SK-N-SH treated with all-trans-retinoic acid at 6 μM for 48 hours (cell line): ENCODE measurements around the gene WHRN.

Experiments
- ARNTL ChIP-seq: fragments of 450-650 bp; formaldehyde crosslinking; IDR thresholded peaks from 2 replicates; pipeline ENCODE4 v1.5.0; 2020; ENCODE audit warnings: low read depth, mild to moderate bottlenecking, moderate library complexity, borderline replicate concordance
- BACH2 ChIP-seq: fragments of 250-450 bp; sonication (Bioruptor Pico); IDR thresholded peaks from 2 replicates; pipeline ENCODE4 v1.9.0; 2021; ENCODE audit warnings: mild to moderate bottlenecking, borderline replicate concordance
- GLIS3 ChIP-seq: fragments of 250-450 bp; sonication (Bioruptor Pico); IDR thresholded peaks from 2 replicates; pipeline ENCODE4 v1.5.0; 2020; ENCODE audit warnings: mild to moderate bottlenecking, moderate library complexity
- ISL1 ChIP-seq: fragments of 250-450 bp; sonication (Bioruptor Pico); IDR thresholded peaks from 2 replicates; pipeline ENCODE4 v2.1.2; 2022; ENCODE audit warnings: mild to moderate bottlenecking, moderate library complexity
- OSR1 ChIP-seq: fragments of 250-450 bp; sonication (Bioruptor Pico); IDR thresholded peaks from 2 replicates; pipeline ENCODE4 v1.8.0; 2022; ENCODE audit warnings: moderate library complexity, mild to moderate bottlenecking, inconsistent platforms
- RARB ChIP-seq: fragments of 250-450 bp; sonication (Bioruptor Pico); IDR thresholded peaks from 2 replicates; pipeline ENCODE4 v1.8.0; 2021; ENCODE audit warnings: mild to moderate bottlenecking, moderate library complexity
- ZFP3 ChIP-seq: fragments of 250-450 bp; sonication (Bioruptor Pico); IDR thresholded peaks from 2 replicates; pipeline ENCODE4 v1.5.0; 2020; ENCODE audit warnings: mild to moderate bottlenecking, moderate library complexity
- ZFP30 ChIP-seq: fragments of 450-650 bp; formaldehyde crosslinking; IDR thresholded peaks from 2 replicates; pipeline ENCODE4 v1.5.0; 2022; ENCODE audit warnings: mild to moderate bottlenecking, moderate library complexity
- ZNF8 ChIP-seq: fragments of 450-650 bp; formaldehyde crosslinking; IDR thresholded peaks from 2 replicates; pipeline ENCODE4 v1.5.0; 2020; ENCODE audit warnings: mild to moderate bottlenecking, moderate library complexity
- TF ChIP-seq, protein P1 (sequence below): fragments of 250-450 bp; sonication (Bioruptor Pico); IDR thresholded peaks from 2 replicates; pipeline ENCODE4 v1.8.0; 2020; ENCODE audit warnings: mild to moderate bottlenecking, moderate library complexity, borderline replicate concordance
- TF ChIP-seq, protein P2 (sequence below): fragments of 250-450 bp; sonication (Bioruptor Pico); IDR thresholded peaks from 2 replicates; pipeline ENCODE4 v1.5.1; 2020; ENCODE audit warnings: low read depth, mild to moderate bottlenecking, moderate library complexity
- TF ChIP-seq, protein P3 (sequence below): fragments of 250-450 bp; sonication (Bioruptor Pico); IDR thresholded peaks from 2 replicates; pipeline ENCODE4 v1.5.0; 2020; ENCODE audit warnings: mild to moderate bottlenecking, moderate library complexity

DNA sequence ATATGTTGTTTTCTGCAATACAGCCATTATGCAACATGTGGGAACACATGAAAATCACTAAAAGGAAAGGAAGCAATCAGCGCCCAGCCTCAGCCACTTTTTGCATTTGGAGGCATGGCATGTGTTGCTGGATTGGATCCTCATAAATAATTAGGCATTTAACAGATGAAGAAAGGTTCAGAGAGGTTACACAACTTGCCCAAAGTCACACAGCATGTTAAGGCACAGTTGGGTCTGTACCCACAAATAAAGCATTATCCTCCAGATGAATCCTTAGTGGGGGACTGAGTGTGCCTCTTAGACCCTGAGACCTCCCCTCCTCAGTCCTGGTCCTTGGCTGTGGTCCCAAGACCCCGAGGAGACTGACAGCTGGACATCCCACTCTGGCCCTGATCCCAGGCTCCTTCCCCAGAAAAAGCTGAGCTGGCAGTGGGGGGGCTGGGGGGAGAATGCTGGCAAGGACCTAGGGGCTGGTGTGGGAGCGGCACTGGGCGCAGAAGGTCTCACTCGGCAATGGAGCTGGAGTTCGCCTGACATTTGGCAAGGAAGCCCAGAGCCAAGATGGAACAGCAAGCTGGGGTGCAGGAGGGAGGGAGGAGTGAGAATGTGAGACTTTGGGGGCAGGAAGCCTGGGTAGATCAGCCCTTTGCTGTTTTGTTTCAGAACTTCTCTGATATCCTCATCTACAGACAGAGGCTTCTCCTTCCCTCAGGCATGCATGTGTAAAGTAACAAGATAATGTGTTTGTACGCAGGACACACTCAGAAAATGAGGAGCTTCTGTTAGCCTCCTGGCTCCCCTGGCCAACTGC is 110.5 kb downstream of the WHRN start:
- TF ChIP-seq, protein P1, sequence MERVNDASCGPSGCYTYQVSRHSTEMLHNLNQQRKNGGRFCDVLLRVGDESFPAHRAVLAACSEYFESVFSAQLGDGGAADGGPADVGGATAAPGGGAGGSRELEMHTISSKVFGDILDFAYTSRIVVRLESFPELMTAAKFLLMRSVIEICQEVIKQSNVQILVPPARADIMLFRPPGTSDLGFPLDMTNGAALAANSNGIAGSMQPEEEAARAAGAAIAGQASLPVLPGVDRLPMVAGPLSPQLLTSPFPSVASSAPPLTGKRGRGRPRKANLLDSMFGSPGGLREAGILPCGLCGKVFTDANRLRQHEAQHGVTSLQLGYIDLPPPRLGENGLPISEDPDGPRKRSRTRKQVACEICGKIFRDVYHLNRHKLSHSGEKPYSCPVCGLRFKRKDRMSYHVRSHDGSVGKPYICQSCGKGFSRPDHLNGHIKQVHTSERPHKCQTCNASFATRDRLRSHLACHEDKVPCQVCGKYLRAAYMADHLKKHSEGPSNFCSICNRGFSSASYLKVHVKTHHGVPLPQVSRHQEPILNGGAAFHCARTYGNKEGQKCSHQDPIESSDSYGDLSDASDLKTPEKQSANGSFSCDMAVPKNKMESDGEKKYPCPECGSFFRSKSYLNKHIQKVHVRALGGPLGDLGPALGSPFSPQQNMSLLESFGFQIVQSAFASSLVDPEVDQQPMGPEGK (CRISPR knock-in tag): no peak
- TF ChIP-seq, protein P2, sequence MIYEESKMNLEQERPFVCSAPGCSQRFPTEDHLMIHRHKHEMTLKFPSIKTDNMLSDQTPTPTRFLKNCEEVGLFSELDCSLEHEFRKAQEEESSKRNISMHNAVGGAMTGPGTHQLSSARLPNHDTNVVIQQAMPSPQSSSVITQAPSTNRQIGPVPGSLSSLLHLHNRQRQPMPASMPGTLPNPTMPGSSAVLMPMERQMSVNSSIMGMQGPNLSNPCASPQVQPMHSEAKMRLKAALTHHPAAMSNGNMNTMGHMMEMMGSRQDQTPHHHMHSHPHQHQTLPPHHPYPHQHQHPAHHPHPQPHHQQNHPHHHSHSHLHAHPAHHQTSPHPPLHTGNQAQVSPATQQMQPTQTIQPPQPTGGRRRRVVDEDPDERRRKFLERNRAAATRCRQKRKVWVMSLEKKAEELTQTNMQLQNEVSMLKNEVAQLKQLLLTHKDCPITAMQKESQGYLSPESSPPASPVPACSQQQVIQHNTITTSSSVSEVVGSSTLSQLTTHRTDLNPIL (CRISPR knock-in tag): no peak
- TF ChIP-seq RARB (CRISPR knock-in tag) (no peak), ZFP3 (CRISPR knock-in tag) (no peak), ZFP30 (CRISPR knock-in tag) (no peak), OSR1 (CRISPR knock-in tag) (no peak), ARNTL (no peak), GLIS3 (CRISPR knock-in tag) (no peak), ISL1 (no peak), BACH2 (no peak), ZNF8 (CRISPR knock-in tag) (no peak)
- TF ChIP-seq, protein P3, sequence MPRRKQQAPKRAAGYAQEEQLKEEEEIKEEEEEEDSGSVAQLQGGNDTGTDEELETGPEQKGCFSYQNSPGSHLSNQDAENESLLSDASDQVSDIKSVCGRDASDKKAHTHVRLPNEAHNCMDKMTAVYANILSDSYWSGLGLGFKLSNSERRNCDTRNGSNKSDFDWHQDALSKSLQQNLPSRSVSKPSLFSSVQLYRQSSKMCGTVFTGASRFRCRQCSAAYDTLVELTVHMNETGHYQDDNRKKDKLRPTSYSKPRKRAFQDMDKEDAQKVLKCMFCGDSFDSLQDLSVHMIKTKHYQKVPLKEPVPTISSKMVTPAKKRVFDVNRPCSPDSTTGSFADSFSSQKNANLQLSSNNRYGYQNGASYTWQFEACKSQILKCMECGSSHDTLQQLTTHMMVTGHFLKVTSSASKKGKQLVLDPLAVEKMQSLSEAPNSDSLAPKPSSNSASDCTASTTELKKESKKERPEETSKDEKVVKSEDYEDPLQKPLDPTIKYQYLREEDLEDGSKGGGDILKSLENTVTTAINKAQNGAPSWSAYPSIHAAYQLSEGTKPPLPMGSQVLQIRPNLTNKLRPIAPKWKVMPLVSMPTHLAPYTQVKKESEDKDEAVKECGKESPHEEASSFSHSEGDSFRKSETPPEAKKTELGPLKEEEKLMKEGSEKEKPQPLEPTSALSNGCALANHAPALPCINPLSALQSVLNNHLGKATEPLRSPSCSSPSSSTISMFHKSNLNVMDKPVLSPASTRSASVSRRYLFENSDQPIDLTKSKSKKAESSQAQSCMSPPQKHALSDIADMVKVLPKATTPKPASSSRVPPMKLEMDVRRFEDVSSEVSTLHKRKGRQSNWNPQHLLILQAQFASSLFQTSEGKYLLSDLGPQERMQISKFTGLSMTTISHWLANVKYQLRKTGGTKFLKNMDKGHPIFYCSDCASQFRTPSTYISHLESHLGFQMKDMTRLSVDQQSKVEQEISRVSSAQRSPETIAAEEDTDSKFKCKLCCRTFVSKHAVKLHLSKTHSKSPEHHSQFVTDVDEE (CRISPR knock-in tag): no peak
